ENCODE data around the gene MSANTD3.

MSANTD3 gene

DNA sequence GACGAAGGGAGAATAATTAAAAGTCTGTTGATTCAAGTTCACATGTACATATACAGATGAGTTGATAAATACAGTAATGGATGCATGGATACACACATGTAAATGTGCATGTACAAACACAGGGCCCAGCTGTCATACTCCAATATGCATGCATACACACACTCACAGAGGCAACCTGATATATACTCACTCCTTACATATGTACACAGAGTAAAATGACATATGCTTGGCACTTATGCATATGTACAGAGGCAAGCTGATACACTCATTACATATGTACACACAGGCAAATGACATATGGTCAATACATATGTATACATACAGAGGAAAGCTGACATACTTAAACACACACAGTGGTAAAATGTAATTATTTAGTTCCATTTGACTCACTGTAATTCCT lies 38.8 kb downstream of the MSANTD3 start:
- no peak for DNase-seq (ENCODE audit: low read depth in 2 of 2)

- no peak for DNase-seq (ENCODE audit: low read depth in 2 of 2)
These were observed 39.4 kb downstream of the MSANTD3 start for GRCh38 chr9:100466171-100466828.

DNA sequence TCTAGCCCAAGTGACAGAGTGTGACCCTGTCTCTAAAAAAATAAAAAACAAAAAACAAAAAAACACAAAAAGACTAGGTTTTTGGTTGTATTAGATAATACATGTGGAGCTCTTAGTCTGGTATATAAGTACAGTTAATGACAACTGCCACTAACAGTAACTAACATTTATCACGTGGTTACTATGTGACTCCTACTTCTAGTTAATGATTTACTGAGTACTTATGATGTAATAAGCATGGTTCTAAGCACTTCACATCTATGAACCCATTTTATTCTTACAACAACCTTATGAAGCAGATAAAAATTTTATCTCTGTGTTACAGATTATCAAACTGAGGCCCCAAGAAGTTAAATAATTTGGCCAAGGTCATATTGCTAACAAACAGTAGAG lies 39.9 kb downstream of the MSANTD3 start:
- no peak for DNase-seq (ENCODE audit: low read depth in 2 of 2)

DNA sequence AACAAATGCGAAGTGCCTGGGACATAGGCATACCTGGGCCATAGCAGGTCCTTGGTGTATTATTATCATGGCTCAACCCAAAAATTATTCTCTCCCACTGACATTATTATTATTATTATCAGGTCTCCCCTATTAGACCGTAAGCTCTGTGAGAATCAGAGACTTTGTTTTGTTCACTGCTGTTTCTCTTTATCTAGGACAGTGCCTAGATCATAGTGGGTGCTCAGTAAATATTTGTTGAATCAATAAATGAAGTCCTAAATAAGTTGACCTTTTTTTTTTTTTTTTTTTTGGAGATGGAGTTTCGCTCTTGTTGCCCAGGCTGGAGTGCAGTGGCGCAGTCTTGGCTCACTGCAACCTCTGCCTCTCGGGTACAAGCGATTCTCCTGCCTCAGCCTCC lies 41.1 kb downstream of the MSANTD3 start:
- DNase-seq (ENCODE audit: low read depth in 2 of 2), result no peak

GRCh38 chr9:100472268-100472667 lies 45.3 kb downstream of the MSANTD3 start:
- DNase-seq (ENCODE audit: low read depth in 2 of 2), result no peak

DNA sequence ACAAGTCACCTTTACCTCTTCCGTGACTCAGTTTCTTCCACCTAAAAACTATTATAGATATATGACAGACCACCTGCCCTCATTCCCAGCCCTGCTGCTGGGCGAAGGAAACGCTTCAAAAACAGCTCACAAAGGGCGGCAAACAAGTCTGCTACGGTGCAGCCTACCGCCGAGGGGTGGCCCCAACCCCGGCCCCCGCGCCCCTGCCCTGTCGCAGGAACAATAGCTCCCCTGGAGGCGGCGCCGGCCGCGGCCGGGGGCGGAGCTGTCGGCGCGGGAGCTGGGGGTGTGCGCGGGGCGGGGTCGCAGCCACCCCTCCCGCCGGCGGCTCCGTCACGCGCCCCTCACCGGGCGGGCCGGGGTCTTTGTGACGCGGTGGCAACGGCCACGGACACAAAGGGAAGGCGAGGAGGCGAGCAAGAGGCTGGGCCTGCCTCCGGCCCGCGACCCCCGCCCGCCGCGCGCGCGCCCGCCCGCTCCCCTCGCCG lies 45.9 kb downstream of the MSANTD3 start, which contains the start of gene TMEFF1:
Gene TMEFF1, plus strand, starts transcription at position 362 of the 488 bp plus-strand sequence. CDS start 396 bp downstream, outside the sequence.
- DNase-seq (ENCODE audit: low read depth in 2 of 2), result peak; percentile 27 to 28

DNA sequence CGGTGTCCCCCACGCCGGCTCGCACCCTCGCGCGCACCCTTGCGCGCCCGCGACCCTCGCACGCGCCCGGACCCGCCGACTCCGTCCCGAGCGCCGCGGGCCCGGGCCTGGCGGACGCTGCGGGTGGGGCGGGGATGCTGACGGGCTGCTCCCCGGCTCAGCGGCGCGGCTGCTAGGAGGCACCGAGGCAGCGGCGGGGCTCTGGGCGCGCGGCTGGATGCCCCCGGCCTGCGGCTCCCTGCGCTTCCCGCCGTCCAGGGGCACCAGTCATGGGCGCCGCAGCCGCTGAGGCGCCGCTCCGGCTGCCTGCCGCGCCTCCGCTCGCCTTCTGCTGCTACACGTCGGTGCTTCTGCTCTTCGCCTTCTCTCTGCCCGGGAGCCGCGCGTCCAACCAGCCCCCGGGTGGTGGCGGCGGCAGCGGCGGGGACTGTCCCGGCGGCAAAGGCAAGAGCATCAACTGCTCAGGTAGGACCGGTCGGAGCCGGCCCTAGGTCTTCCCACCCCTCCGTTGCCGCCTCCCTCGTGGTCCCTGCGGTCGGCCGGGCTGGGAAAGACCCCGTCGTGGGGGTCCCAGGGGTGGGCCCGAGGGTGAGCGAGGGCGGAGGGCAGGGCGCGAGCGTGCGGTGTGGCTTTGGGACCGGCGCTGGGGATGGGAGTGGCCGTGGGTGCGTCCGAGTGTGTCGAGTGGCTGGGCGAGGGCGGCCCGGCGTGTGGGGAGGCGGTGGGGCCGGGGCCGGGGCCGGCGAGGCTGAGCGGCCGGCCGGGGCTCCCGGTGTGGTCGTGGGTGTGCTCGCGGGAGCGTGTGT lies 46.5 kb downstream of the MSANTD3 start:
- DNase-seq (ENCODE audit: low read depth in 2 of 2), result peak; percentile 1 to 12

DNA sequence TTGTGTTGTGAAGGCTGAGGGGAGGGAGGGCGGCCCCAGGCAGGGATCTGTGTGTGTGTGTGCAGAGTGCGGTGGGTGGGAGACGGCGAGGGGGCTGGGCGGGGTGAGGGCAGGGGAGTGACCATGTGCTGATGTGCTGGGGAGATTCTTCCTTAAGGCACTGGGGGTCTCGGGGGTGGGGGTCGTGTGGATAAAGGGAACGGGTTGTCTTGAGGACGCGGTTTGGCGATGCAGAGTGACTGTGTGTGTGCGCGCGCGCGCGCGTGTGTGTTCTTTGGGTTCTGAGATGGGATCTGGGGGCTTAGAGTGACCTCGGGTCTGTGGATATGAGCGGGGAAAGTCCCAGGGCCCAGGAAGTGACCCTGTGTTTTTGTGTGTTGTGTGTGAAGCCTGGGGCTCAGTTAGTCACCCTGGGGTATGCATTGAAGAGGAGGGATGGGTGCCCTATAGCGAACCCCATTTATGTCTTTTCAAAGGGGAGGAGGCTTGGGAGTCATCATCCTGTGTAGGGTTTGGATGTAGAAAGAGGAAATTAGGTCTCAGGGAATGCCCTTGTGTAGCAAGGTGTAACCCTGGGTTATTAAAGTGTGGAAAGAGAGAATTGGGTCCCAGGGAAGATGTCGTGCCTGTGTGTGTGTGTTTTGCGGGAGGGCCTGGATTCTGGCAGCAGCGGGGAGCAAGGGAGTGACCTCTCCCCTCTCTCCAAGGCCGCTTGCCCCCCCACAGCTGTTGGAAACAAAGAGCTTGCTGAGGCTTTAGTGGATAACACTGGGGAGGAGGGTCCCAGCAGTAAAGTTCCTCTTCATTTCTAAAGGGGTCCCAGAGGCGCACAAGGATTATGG lies 47.4 kb downstream of the MSANTD3 start:
- peak in 1 of 2 donors; percentile 1 for DNase-seq (ENCODE audit: low read depth in 2 of 2)

DNA sequence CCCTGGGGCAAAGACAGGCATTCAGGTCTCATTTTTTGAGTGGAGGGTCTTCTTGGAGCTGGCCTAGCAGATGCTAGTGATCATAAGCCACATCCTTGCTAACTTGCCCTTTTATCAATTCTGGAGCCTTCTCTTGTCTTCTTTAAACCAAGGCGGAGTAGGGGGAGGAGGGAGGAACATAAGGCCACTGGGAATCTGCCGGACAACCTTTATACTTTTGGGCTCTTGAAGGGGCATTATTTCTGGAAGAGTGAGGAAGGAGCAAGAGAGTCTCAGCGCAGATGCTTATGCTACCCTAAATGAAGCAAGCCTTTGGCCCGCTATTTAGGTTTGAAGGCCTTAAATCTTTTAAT lies 48.0 kb downstream of the MSANTD3 start:
- no peak for DNase-seq (ENCODE audit: low read depth in 2 of 2)

DNA sequence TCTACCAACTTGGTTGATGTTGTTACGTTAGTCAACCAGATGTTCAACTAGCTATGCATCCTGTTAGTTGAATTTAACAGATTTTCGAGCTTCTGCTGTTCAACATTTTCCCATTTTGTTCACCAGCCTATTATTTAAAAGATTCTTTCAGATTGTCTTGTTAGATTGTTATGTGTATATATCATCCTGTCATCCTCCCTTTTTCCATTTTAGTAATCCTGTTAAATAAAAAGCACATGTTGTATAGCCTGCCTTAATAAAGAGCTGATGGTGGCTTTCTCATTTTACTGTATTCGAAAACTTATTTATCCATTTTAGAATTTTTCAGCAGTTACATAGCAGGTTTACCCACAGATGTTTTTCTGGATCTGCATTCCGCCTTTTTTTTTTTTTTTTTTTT lies 50.3 kb downstream of the MSANTD3 start:
- DNase-seq (ENCODE audit: low read depth in 2 of 2), result no peak

GRCh38 chr9:100478192-100478591 lies 51.2 kb downstream of the MSANTD3 start:
- DNase-seq (ENCODE audit: low read depth in 2 of 2), result no peak

GRCh38 chr9:100479820-100480219 lies 52.9 kb downstream of the MSANTD3 start:
- no peak for DNase-seq (ENCODE audit: low read depth in 2 of 2)

DNA sequence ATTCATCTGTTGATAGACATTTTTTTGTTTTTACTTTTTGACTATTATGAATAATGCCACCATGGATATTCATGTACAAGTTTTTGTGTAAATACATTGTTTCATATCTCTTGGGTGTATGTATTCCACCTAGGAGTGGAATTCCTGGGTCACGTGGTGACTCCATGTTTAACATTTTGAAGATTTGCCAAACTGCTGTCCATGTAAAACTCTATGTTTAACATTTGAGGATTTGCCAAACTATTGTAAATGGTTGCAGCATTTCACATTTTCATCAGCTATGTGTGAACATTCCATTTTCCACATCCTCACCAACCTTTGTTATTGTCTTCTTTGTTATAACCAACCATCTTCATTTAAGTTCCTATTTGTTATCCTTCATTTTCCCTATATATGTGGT lies 58.3 kb downstream of the MSANTD3 start:
- no peak for DNase-seq (ENCODE audit: low read depth in 2 of 2)

- DNase-seq (ENCODE audit: low read depth in 2 of 2), result no peak
These were observed 59.7 kb downstream of the MSANTD3 start for GRCh38 chr9:100486479-100487176.

- no peak for DNase-seq (ENCODE audit: low read depth in 2 of 2)
These were observed 61.2 kb downstream of the MSANTD3 start for GRCh38 chr9:100488177-100488576.

GRCh38 chr9:100489836-100490235 lies 62.9 kb downstream of the MSANTD3 start:
- no peak for DNase-seq (ENCODE audit: low read depth in 2 of 2)

DNA sequence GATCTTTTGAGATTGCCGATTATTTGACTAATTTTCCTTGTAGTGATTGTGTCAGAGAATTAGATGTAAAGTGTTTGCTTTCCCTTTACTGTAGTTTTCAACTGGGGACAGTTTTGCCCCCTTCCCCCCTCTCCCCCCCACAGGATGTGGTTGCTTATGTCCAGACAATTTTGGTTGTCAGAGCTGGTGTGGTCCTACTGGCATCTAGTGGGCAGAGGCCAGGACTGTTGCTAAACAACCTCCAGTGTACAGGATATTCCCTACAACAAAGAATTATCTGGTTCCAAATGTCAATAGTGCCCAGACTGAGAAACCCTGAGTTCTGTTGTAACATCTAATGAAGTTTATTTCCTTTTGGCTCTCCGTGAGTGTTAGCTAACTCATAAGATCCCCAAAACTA lies 66.0 kb downstream of the MSANTD3 start:
- DNase-seq (ENCODE audit: low read depth in 2 of 2), result no peak

DNA sequence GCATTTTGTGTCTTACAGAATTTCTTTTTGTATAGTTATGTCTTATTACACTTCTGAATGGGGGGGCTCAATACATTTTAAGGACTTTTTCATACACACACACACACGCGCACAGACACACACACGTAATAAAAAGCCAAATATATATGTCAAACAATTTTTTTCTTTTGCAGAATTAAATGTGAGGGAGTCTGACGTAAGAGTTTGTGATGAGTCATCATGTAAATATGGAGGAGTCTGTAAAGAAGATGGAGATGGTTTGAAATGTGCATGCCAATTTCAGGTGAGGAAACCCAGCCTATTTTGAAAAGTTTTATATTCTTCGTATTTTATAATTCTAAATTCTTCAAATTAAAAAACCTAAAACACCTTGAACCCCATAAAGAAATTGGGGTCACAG lies 71.6 kb downstream of the MSANTD3 start:
- DNase-seq (ENCODE audit: low read depth in 2 of 2), result no peak

- no peak for DNase-seq (ENCODE audit: low read depth in 2 of 2)
These were observed 72.5 kb downstream of the MSANTD3 start for GRCh38 chr9:100499460-100499859.

GRCh38 chr9:100499866-100500265 lies 72.9 kb downstream of the MSANTD3 start:
- no peak for DNase-seq (ENCODE audit: low read depth in 2 of 2)
